Left renal cortex interstitium (tissue), 4 donors: ENCODE data around the gene SLC24A3. TPM values are rescaled to one million over a fixed set of nuclear protein-coding genes. Genes with fewer than 3 reads are reported as not detected.

Experiments
- DNase-seq, 4 donors: peaks; one replicate each; pipeline ENCODE4 v3.0.0-alpha.2; 2013; ENCODE audit warnings: low read depth in 4 of 4, low spot score in 2 of 4, missing footprints in 1 of 4
- polyA plus RNA-seq, 4 donors: library from polyadenylated mRNA; unstranded; fragments of 120-200 nt; gene quantifications; one replicate each; pipeline ENCODE4 v1.2.1, GENCODE V29; 2013; ENCODE audit not compliant: insufficient read length in 4 of 4

Gene SLC24A3
- polyA plus RNA-seq, 4 donors, result 3.8 to 6.3 (median 4.0) TPM

- DNase-seq, result no peak
Measured at GRCh38 chr20:19566226-19566945, 353.9 kb downstream of the SLC24A3 start.

- no peak for DNase-seq
Measured at GRCh38 chr20:19568128-19568527, 355.7 kb downstream of the SLC24A3 start.

DNA sequence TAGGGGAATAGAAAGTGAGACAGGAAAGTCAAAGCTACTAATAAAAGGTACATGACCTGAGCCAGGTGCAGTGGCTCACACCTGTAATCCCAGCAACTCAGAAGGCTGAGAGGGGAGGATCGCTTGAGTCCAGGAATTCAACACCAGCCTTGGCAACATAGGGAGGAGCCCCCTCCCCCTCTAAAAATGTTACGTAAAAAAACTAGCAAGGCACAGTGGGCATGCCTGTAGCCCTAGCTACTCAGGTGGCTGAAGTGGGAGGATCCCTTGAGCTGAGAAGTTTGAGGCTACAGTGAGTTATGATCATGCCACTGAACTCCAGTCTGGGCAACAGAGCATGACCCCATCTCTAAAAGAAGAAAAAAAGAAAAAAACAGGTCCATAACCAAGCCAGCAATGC is 359.6 kb downstream of the SLC24A3 start:
- peak in 1 of 4 donors; percentile 23 for DNase-seq

DNA sequence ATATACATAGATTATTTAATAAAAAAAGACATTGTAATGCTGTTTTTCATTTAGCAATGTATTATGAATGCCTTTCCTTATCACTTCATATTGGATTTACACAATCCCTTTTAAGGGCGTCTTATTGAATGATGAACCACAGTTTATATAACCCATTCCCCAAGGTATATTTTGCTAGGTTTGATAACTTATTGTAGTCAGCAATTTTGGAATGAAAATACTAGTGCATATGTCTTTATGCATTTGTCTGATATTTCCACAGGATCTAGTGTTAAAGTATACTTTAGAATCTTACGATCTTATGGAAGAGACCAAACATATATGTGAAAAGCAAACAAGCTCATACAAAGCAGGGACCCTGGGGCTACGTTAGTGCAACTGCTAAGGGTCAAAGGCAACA is 365.2 kb downstream of the SLC24A3 start:
- DNase-seq, result no peak

DNA sequence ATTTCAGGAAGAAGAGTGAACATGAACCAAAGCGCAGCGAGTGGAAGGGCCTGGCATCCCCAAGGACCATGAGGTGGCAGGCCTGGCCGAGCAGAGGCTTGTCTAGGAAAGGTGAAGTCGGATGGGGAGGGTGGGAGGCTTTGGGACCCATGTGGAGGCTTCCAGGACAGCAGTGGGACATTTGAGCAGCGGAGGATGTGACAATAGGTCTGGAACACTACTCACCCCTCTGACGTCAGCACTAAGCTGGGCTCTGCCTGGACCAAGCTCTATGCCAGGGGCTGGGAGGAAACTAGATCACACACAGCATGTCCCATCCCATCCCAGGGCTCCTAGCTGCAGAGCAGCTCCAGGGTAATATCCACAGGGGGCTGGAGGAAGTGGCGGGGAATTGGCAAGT is 370.3 kb downstream of the SLC24A3 start:
- no peak for DNase-seq

DNA sequence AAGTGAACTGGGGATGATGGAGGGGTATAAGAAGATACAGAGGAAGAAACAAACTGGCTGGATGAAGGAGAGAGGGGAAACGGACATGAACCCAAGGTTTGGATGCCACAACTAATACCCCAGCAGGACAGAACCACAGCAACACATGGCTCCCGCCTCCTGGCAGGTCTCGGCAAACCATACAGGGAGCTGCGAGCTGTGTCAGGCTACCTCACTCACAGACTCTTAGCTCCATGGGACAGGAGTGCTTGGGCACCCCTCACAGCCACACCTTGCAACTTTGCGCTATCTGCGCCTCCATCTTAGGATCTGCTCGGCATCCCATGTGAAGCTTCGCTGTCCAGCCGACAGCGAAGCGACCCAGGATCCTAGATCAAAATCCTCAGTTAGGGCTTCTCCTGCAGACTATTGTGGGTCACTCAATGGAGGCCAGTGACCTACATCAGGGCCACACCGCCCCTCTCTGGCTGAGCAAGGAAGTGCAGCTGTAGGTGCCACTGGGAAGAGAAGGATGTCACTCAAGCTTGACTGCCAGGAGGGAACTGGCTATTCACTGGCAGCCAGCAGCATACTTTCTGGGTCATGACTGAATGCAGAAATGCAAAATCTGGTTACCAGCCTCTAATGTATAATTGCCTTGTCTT is 371.2 kb downstream of the SLC24A3 start:
- peak in 3 of 4 donors; percentile 35 to 62 (median 48) for DNase-seq

DNA sequence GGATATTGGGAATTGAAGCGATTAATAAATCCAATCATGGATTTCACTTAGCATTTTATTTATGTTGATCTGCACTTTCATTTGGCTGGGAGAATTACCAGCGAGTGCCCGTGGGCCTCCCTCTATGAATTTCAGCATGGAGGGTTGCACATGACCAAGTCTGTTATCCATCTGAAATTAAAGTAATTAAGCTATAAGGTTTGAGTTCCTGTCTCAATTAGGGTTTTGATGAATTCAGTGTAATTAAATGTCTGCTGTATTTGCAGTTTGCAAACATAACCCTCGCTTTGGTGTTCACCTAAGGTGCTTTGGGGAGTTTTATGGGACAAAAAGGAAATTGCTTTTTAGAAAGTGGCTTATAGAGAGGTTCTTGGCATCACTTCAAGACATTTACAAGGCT is 375.8 kb downstream of the SLC24A3 start:
- DNase-seq, result no peak

GRCh38 chr20:19588732-19589131 is 376.3 kb downstream of the SLC24A3 start:
- no peak for DNase-seq

GRCh38 chr20:19589787-19590362 is 377.4 kb downstream of the SLC24A3 start:
- no peak for DNase-seq

GRCh38 chr20:19590382-19590781 is 377.9 kb downstream of the SLC24A3 start:
- DNase-seq, result no peak

DNA sequence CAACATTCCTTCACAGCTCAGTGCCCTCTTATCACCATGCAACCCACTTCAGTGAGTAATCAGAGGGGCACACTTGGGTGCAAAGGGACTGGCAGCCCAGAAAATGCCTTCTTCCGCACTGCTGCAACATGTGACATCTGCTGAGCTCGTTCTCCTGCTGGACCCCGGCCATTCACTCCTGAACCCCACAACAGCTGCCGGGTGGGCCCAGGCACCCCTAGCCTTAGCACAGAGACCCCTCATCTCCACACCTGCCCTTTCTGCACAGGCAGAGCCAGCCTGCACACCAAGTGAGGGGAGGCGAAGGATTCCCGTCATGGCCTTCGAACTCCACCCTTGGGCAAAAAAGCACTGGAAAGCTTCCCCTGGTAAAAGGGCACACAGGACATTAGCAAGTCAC is 381.3 kb downstream of the SLC24A3 start:
- no peak for DNase-seq

DNA sequence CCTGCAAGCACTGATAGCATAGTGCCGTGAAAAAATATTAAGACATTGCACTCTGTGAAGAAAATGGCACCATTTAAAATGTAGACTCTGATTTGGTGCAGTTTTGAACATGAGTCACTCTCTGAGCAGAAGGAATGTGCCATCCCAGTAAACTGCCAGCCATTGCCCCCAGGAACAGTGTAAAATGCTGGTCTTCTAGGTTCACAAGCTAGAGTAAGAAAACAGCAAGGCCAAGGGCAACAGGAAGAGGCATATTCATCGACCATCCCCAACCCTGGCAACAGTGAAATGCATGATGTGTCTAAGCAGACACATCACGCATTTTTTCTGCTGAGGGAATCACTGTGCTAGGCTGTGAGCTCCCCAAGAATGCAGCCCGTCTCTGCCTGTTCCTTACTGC is 382.5 kb downstream of the SLC24A3 start:
- DNase-seq, result no peak

GRCh38 chr20:19598117-19598850 is 385.8 kb downstream of the SLC24A3 start:
- no peak for DNase-seq

DNA sequence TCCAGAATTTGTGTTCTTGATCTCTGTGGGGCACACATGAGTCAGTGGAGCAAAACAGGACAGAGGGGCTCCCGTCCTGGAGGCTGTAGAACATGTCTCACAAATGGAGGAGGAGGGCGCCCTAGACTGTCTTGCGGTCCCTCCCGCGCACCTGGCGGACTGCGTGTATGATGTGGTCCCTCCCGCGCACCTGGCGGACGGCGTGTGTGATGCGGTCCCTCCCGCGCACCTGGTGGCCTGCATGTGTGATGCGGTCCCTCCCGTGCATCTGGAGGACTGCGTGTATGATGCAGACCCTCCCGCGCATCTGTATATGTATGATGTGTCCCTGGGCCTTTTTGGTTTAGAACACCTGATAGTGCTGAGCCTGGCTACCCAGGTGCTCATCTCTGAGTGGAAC is 386.8 kb downstream of the SLC24A3 start:
- no peak for DNase-seq

DNA sequence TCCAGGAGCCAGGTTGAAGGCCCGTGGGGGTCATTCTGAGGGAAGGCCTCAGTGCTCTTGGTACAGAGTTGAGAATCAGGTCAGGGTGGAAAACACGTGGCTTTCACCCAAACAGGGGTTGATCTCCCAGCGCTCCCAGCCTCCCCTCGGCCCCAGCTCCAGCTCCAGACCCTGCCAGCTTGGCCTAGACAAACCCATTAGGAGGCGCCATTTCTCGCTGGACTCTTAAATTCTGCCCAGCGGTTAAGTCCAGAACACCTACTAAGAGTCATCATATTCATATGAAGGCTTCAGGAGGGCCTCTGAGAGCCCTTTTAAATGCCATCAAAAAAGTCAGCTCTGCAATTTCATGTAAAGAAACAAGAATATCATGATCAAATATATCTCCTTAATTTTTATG is 387.6 kb downstream of the SLC24A3 start:
- DNase-seq, result no peak

GRCh38 chr20:19601126-19601810 is 388.8 kb downstream of the SLC24A3 start:
- DNase-seq, result no peak

DNA sequence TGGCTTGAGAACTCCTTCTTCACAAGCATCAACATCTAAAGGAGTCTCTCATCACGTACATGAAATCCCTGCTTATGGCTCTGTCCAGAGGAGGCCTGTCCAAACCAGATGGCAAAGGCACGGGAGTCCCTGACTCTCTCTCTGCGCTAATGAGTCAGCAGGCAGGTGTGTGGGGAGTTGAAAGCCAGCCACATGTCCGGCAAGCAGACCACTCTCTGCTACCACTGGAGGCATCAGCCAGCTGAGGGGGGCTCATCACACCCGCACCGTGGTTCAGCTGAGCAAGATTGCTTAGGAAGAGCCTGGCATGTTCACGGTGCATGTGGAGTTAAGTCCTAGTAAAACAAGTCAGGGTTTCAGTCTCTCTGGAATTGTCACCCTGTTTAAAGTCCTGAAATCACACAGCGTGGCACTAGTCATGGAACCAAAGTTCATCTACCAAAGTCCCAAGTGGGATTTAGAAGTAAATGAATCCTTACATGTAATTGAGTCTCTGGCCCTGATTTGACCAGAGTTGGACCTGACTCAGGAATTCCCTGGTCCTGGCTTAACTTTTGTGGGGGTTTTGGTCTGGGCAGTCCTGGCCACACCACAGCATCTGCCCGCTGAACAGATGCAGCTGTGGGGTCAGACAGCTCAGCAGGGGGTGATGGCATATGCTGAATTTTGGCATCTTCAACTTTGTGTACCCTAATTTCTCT is 390.4 kb downstream of the SLC24A3 start:
- DNase-seq, result no peak

- no peak for DNase-seq
Measured at GRCh38 chr20:19603376-19603750, 390.9 kb downstream of the SLC24A3 start.

DNA sequence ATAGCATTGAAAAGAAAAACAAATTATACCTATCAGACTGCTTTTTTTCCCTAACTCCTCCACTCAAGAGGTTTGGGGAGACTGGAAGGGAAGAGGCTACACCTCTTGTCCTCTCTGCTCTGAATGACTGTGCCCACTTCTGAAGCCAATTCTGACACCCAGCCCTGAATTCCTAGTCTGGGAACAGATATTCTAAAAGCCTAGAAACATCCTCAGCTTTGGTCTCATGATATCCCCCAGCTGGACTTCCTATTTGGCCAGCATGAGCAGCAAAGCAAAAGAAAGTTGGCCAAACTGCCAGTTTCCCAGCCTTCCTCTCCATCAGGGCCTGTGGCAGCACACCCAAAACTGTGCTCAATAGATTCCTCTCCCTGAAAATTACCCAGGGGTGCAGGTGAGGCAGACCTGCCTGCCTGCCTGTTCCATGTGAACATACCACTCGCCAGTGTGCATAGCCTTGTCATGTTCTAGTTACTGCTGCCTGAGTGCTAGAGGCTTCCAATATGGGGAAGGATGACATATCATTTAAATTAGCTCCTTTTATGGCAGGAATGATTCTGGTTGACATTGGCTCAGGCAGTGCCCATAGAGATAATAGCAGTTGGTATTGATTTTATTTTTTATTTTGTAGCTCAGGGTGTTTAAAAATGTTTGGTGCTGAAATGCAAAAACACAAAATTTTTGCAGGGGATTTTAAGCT is 393.5 kb downstream of the SLC24A3 start:
- no peak for DNase-seq
